AG04449 (cell line): ENCODE measurements around the gene RGS12.

Experiments used
- CTCF ChIA-PET: fragments of 350-600 bp; formaldehyde crosslinking; extraction: SDS; loops from one replicate; lab custom pipeline; 2021; ENCODE audit warnings: antibody characterized with exemption; lab: Yijun Ruan, JAX
- POLR2A ChIA-PET: fragments of 400-600, 350-600 bp; formaldehyde crosslinking; extraction: SDS; loops from one replicate; lab custom pipeline; 2020; ENCODE audit warnings: antibody characterized with exemption, inconsistent platforms; lab: Yijun Ruan, JAX
- DNase-seq: peaks from one replicate; pipeline ENCODE4 v3.0.0-alpha.2; 2010; ENCODE audit warnings: low read depth, low spot score
- H3K4me3 ChIP-seq: 2 replicates; pipeline ENCODE4 v1.5.1; 2011; ENCODE audit warnings: low read depth, mild to moderate bottlenecking, control low read depth, low read length
- TF ChIP-seq, protein P1 (sequence below): IDR thresholded peaks from one replicate; pipeline ENCODE4 v1.5.1; 2011; ENCODE audit warnings: mild to moderate bottlenecking, moderate library complexity, low read length, control low read depth, inconsistent platforms; ENCODE audit not compliant: insufficient read depth; ENCODE audit errors: missing control alignments

Gene RGS12

GRCh38 chr4:3285558-3286334 lies 7.1 kb upstream of the RGS12 start:
- no peak for DNase-seq
- TF ChIP-seq, protein P1, sequence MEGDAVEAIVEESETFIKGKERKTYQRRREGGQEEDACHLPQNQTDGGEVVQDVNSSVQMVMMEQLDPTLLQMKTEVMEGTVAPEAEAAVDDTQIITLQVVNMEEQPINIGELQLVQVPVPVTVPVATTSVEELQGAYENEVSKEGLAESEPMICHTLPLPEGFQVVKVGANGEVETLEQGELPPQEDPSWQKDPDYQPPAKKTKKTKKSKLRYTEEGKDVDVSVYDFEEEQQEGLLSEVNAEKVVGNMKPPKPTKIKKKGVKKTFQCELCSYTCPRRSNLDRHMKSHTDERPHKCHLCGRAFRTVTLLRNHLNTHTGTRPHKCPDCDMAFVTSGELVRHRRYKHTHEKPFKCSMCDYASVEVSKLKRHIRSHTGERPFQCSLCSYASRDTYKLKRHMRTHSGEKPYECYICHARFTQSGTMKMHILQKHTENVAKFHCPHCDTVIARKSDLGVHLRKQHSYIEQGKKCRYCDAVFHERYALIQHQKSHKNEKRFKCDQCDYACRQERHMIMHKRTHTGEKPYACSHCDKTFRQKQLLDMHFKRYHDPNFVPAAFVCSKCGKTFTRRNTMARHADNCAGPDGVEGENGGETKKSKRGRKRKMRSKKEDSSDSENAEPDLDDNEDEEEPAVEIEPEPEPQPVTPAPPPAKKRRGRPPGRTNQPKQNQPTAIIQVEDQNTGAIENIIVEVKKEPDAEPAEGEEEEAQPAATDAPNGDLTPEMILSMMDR, result no peak
- ChIA-PET CTCF (no interaction called here), POLR2A (no interaction called here)
- H3K4me3 ChIP-seq, result no peak overlapping the region

- ChIA-PET POLR2A (no interaction called here), CTCF (no interaction called here)
- TF ChIP-seq, protein P1, result no peak
- DNase-seq, result no peak
- H3K4me3 ChIP-seq, result no peak overlapping the region
Observed at GRCh38 chr4:3286335-3287175, 6.3 kb upstream of the RGS12 start.

DNA sequence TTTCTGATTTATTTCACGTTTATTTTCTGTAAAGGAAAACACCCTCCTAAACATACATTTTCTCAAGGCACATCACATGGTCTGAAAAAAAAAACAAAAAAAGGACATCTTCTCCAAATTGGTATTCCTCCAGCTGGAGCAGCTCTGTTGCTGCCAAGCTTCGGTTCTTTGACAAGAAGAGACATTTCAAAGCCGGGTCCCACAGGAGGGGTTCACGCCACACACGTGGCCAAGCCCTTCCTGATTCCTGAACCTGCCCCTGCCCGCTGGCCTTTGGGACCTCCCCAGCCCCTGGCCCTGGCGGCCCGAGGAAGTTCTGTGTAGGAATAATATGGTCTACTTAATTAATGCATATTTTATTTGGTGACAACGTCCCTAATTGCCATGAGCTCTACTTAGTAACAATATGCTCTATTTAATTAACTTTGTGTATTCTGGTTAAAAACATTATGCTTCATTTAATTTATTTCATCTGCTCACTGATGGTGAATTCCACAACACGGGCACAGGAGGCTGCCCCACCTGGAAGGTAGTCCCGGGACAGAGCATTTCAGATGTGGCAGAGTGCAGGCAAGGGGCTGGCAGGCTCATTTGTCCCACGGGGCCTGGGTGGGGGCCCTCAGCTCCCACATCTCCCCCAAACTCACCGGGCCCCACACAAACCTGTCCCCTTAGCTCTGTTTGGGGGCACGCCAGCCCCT lies 5.4 kb upstream of the RGS12 start:
- no peak for DNase-seq
- CTCF ChIA-PET, result interaction anchor here (0.9 kb wide), 1 partner anchor 156 kb away, joined by 3 read pairs; no protein-coding TSS in a partner anchor
- TF ChIP-seq, protein P1, result no peak
- no peak overlapping the region for H3K4me3 ChIP-seq
- POLR2A ChIA-PET, result no interaction called here

- no peak for DNase-seq
- no peak overlapping the region for H3K4me3 ChIP-seq
- ChIA-PET CTCF (interaction anchor here (0.9 kb wide), 1 partner anchor 155 kb away, joined by 3 read pairs; no protein-coding TSS in a partner anchor), POLR2A (no interaction called here)
- TF ChIP-seq, protein P1, result no peak
Observed at GRCh38 chr4:3287972-3288570, 4.8 kb upstream of the RGS12 start.

- DNase-seq, result no peak
- TF ChIP-seq, protein P1, result no peak
- ChIA-PET POLR2A (no interaction called here), CTCF (no interaction called here)
- H3K4me3 ChIP-seq, result no peak overlapping the region
Observed at GRCh38 chr4:3288571-3289094, 4.2 kb upstream of the RGS12 start.
